Measurements from ENCODE around the gene PDZD4. TPM values are rescaled to one million over a fixed set of nuclear protein-coding genes. Genes with fewer than 3 reads are reported as not detected.

The PDZD4 gene
- total RNA-seq, 4 donors from 2014 or later = 20.0 to 48.4 (median 36.9) TPM

DNA sequence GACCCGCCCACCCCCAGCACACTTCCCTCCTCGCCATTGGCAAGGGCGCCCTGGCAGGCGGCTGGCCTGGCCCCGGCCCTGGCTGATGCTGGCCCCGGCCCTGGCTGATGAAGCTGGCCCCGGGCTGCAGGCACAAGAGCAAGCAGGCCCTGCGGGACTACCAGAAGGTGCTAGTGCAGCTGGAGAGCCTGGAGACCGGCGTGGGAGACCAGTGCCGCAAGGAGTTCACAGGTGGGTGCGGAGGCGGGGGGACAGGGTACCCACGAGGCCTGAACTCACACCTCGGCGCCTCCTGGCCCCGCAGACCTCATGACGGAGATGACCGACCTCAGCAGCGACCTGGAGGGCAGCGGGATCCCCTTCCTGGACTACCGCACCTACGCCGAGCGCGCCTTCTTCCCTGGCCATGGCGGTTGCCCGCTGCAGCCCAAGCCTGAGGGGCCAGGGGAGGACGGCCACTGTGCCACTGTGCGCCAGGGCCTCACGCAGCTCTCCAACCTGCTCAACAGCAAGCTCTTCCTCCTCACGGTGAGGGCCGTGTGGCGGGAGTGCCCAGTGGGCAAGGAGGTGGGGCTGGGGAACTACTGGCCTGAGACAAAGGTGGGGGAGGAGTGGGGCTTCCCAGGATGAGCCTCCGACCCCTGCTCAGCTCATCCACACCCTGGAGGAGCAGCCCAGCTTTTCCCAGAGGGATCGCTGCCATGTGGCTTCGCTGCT lies 55.6 kb downstream of the PDZD4 start:
- 93% methylated on average over 22 of the region's 37 CpGs for WGBS
- Histone ChIP-seq H3K27me3 (no peaks in the 10 kb centered on the region), H3K4me1 (peaks cover 0 to under 1% (median 0%) of the 10 kb centered on the region in 4 donors), H3K36me3 (peaks cover 0 to 72% (median 31%) of the 10 kb centered on the region in 4 donors), H3K9me3 (no peaks in the 10 kb centered on the region), H3K4me3 (no peak overlapping the region), H3K27ac (replicated peaks in 1 of 4) (no peak overlapping the region)
- intact Hi-C loops (cut with DNase I) = no loop called here
- TF ChIP-seq POLR2AphosphoS5 (IDR thresholded peaks at IDR 0.05) (no peak), EP300 (IDR thresholded peaks at IDR 0.05) (no peak), POLR2A (IDR thresholded peaks at IDR 0.05; ENCODE audit: low read depth) (no peak)
- TF ChIP-seq, protein P1, sequence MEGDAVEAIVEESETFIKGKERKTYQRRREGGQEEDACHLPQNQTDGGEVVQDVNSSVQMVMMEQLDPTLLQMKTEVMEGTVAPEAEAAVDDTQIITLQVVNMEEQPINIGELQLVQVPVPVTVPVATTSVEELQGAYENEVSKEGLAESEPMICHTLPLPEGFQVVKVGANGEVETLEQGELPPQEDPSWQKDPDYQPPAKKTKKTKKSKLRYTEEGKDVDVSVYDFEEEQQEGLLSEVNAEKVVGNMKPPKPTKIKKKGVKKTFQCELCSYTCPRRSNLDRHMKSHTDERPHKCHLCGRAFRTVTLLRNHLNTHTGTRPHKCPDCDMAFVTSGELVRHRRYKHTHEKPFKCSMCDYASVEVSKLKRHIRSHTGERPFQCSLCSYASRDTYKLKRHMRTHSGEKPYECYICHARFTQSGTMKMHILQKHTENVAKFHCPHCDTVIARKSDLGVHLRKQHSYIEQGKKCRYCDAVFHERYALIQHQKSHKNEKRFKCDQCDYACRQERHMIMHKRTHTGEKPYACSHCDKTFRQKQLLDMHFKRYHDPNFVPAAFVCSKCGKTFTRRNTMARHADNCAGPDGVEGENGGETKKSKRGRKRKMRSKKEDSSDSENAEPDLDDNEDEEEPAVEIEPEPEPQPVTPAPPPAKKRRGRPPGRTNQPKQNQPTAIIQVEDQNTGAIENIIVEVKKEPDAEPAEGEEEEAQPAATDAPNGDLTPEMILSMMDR (IDR thresholded peaks at IDR 0.05) = no peak
- DNase-seq (ENCODE audit: extremely low spot score) = no peak

DNA sequence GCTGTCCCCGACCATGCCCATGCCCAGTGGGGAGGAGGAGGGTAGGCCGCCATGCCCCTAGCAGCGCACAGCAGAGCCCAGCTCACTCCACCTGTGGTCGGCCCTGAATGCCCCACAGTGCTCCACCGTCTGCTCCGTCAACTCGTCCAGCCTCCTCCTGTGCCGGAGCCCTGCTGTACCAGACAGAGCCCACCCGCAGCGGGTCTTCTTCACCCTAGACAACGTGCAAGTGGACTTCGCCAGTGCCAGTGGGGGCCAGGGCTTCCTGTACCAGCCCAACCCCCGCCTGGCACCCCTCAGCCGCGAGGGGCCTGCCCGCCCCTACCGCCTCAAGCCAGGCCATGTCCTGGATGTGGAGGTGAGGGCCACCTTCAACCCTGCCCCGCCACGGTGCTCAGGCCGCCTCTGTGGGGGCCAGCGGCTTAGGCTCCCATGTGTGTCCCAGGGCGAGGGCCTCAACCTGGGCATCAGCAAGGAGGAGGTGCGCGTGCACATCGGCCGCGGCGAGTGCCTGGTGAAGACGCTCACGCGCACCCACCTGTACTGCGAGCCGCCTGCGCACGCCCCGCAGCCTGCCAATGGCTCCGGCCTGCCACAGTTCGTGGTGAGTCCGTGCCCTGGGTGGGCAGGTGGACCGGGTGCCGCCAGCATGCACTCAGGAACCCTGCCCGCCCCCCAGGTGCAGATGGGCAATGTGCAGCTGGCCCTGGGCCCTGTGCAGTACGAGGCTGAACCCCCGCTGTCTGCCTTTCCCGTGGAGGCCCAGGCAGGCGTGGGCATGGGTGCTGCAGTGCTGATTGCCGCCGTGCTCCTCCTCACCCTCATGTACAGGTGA lies 56.4 kb downstream of the PDZD4 start:
- no peak for DNase-seq (ENCODE audit: extremely low spot score)
- intact Hi-C loops (cut with DNase I) = no loop called here

DNA sequence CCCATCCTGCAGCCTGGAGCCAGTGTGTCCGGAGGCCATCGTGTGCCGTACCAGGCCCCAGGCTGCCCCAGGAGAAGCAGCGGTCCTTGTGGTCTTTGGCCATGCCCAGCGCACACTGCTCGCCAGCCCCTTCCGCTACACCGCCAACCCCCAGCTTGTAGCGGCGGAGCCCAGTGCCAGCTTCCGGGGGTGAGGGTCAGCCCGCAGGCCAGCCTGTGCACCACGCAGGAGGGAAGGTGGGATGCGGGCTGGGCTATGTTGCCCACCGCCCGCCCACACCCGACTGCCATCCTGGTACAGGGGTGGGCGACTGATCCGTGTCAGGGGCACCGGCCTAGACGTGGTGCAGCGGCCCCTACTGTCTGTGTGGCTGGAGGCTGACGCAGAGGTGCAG lies 57.1 kb downstream of the PDZD4 start:
- Histone ChIP-seq H3K4me1 (peaks cover 0 to 4% (median 0%) of the 10 kb centered on the region in 4 donors), H3K27me3 (no peaks in the 10 kb centered on the region), H3K27ac (replicated peaks in 1 of 4) (no peak overlapping the region), H3K36me3 (peaks cover 0 to 74% (median 33%) of the 10 kb centered on the region in 4 donors), H3K9me3 (no peaks in the 10 kb centered on the region), H3K4me3 (no peak overlapping the region)
- WGBS = 93% methylated on average over 18 of the region's 23 CpGs
- TF ChIP-seq POLR2AphosphoS5 (IDR thresholded peaks at IDR 0.05) = no peak
- TF ChIP-seq EP300 (IDR thresholded peaks at IDR 0.05) = no peak
- no peak for TF ChIP-seq POLR2A (IDR thresholded peaks at IDR 0.05; ENCODE audit: low read depth)
- TF ChIP-seq, protein P1 (IDR thresholded peaks at IDR 0.05) = no peak
- no peak for DNase-seq (ENCODE audit: extremely low spot score)
- intact Hi-C loops (cut with DNase I) = no loop called here

More for the DNA sequence above, 56.4 kb downstream of the PDZD4 start:
- Histone ChIP-seq H3K27ac (replicated peaks in 1 of 4) (no peak overlapping the region), H3K4me1 (no peaks in the 10 kb centered on the region), H3K4me3 (no peak overlapping the region), H3K9me3 (no peaks in the 10 kb centered on the region), H3K36me3 (peaks cover 0 to 74% (median 33%) of the 10 kb centered on the region in 4 donors), H3K27me3 (no peaks in the 10 kb centered on the region)
- no peak for TF ChIP-seq POLR2A (IDR thresholded peaks at IDR 0.05; ENCODE audit: low read depth)
- TF ChIP-seq, protein P1 (IDR thresholded peaks at IDR 0.05) = no peak
- TF ChIP-seq EP300 (IDR thresholded peaks at IDR 0.05) = no peak
- no peak for TF ChIP-seq POLR2AphosphoS5 (IDR thresholded peaks at IDR 0.05)
- 92% methylated on average over 37 of the region's 48 CpGs for WGBS

DNA sequence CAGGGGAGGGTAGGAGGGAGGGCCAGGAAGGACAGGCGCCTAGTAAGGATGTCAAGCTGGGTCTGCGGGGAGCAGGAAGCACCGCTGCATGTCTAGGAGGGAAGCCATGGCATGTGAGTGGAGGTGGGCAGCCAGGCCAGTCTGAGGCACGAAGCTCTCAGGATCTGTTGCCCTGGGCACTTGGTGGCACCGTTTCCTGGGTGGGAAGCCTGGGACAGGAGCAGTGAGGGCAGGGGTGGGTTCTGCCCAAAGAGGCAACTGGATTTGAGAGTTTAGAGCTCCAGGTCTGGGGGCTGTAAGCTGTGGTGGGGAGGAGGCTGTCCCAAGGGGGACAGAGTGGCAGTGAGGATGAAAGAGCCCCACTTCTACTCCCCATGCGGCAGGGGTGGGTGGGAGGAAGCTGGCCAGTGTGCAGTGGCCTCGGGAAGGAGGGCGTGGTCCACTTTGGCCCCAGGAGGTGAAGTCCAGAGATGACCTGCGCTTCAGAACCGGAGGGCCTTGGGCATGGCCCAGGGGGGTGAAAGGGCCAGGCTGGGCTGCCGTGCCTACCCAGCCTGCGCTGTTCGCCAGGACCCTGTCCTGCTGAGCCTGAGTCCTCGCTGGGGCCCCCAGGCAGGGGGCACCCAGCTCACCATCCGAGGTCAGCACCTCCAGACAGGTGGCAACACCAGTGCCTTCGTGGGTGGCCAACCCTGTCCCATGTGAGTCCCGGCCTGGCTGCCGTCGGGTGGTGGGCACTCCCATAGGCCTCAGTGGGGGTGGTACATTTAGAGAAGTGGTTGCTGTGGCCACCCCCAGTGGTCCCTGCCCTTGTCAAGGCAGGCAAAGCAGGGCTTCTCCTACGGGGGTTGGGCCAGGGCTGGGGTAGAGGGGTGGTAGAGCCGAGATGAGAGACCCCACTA lies 57.8 kb downstream of the PDZD4 start:
- WGBS = 83% methylated on average over 19 of the region's 21 CpGs
- DNase-seq (ENCODE audit: extremely low spot score) = no peak
- Histone ChIP-seq H3K27me3 (no peaks in the 10 kb centered on the region), H3K36me3 (peaks cover 0 to 69% (median 33%) of the 10 kb centered on the region in 4 donors), H3K27ac (replicated peaks in 1 of 4) (no peak overlapping the region), H3K9me3 (no peaks in the 10 kb centered on the region), H3K4me1 (peaks cover 0 to 8% (median under 1%) of the 10 kb centered on the region in 4 donors), H3K4me3 (no peak overlapping the region)
- intact Hi-C loops (cut with DNase I) = no loop called here
- TF ChIP-seq POLR2A (IDR thresholded peaks at IDR 0.05; ENCODE audit: low read depth) (no peak), EP300 (IDR thresholded peaks at IDR 0.05) (no peak), POLR2AphosphoS5 (IDR thresholded peaks at IDR 0.05) (no peak)
- TF ChIP-seq, protein P1 (IDR thresholded peaks at IDR 0.05) = no peak
